A549 (cell line): ENCODE data around the gene INCA1. TPM values are rescaled to one million over a fixed set of nuclear protein-coding genes. Genes with fewer than 3 reads are reported as not detected.
A peak's percentile ranks its signal among the peaks of the same experiment; 100 is the strongest.

ENCODE experiments used
- ATAC-seq, 2 experiments: fragments of 200-7000 bp in 1 of 2; fragments of >200 bp in 1 of 2; cut with Nextera tagmentation in 1 of 2; cut with Tn5 transposase in 1 of 2; 3 replicates each; pipeline versions ENCODE4 v1.8.0 to v1.9.1; 2018 to 2020; ENCODE audit warnings: mild to moderate bottlenecking in 1 of 2, moderate library complexity in 1 of 2
- CTCF ChIA-PET: fragments of 300-600 bp; sonication (Branson Sonifier 250); formaldehyde crosslinking; extraction: SDS; loops from one replicate; lab custom pipeline; 2021; ENCODE audit warnings: antibody characterized with exemption, inconsistent platforms; lab: Yijun Ruan, JAX
- POLR2A ChIA-PET: fragments of 350-600 bp; formaldehyde crosslinking; extraction: SDS; loops from one replicate; lab custom pipeline; 2021; ENCODE audit warnings: antibody characterized with exemption, inconsistent platforms; lab: Yijun Ruan, JAX
- DNase-seq, 2 experiments: peaks; one replicate each; pipeline versions ENCODE4 v3.0.0 to v3.0.0-alpha.2; 2011 to 2016; ENCODE audit warnings: low read depth in 1 of 2, low spot score in 1 of 2
- FAIRE-seq: peaks from 2 replicates; lab custom pipeline; 2011; peaks lifted over from hg19 to GRCh38; lab: Jason Lieb, UNC
- H3K27ac ChIP-seq, 2 experiments: fragments of >200 bp; sonication (Bioruptor Twin); formaldehyde crosslinking; 3 replicates each; pipeline ENCODE4 v1.5.1; 2016 to 2017
- H3K4me1 ChIP-seq: fragments of >200 bp; sonication (Bioruptor Twin); formaldehyde crosslinking; 3 replicates; pipeline ENCODE4 v1.6.1; 2016
- H3K4me2 ChIP-seq: fragments of >200 bp; sonication (Bioruptor Twin); formaldehyde crosslinking; 3 replicates; pipeline ENCODE4 v1.6.1; 2016
- H3K4me3 ChIP-seq: fragments of >200 bp; sonication (Bioruptor Twin); formaldehyde crosslinking; 3 replicates; pipeline ENCODE4 v1.5.1; 2016
- H3K9me3 ChIP-seq: fragments of >200 bp; sonication (Bioruptor Twin); formaldehyde crosslinking; 3 replicates; pipeline ENCODE4 v1.6.1; 2016
- BHLHE40 ChIP-seq: IDR thresholded peaks from 2 replicates; pipeline ENCODE4 v1.6.1; 2012; ENCODE audit warnings: low read depth, low read length, inconsistent platforms
- CEBPB ChIP-seq, 2 experiments: fragments of >200 bp in 1 of 2; sonication (Bioruptor Twin) in 1 of 2; formaldehyde crosslinking in 1 of 2; IDR thresholded peaks; 2 replicates each; pipeline ENCODE4 v1.6.1; 2012 to 2016
- CHD2 ChIP-seq: fragments of 150-350 bp; IDR thresholded peaks from 2 replicates; pipeline ENCODE4 v1.6.1; 2014; ENCODE audit warnings: low read length; ENCODE audit not compliant: partially characterized antibody
- CHD4 ChIP-seq: fragments of 200-600 bp; sonication (generic); IDR thresholded peaks from 2 replicates; pipeline ENCODE4 v1.6.1; 2016; ENCODE audit warnings: antibody characterized with exemption, mild to moderate bottlenecking, borderline replicate concordance
- ESRRA ChIP-seq: fragments of 150-350 bp; IDR thresholded peaks from 2 replicates; pipeline ENCODE4 v1.6.1; 2014; ENCODE audit warnings: mild to moderate bottlenecking, low read length, borderline replicate concordance
- FOSB ChIP-seq: fragments of 250-450 bp; sonication (Bioruptor Pico); IDR thresholded peaks from 2 replicates; pipeline ENCODE4 v1.5.0; 2020; ENCODE audit warnings: mild to moderate bottlenecking, moderate library complexity
- FOSL2 ChIP-seq, 2 experiments: fragments of 450-650 bp in 1 of 2; fragments of >200 bp in 1 of 2; sonication (Bioruptor Twin) in 1 of 2; formaldehyde crosslinking; IDR thresholded peaks; 2 replicates each; pipeline versions ENCODE4 v1.5.0 to v1.6.1; 2016 to 2020; ENCODE audit warnings: mild to moderate bottlenecking in 1 of 2, moderate library complexity in 1 of 2
- FOXS1 ChIP-seq: fragments of 250-450 bp; sonication (Bioruptor Pico); IDR thresholded peaks from 2 replicates; pipeline ENCODE4 v1.5.0; 2020; ENCODE audit warnings: mild to moderate bottlenecking, moderate library complexity
- GATA3 ChIP-seq: IDR thresholded peaks from 2 replicates; pipeline ENCODE4 v1.6.1; 2012; ENCODE audit warnings: borderline replicate concordance
- HOXB5 ChIP-seq: fragments of 250-450 bp; sonication (Bioruptor Pico); IDR thresholded peaks from 2 replicates; pipeline ENCODE4 v1.5.0; 2020; ENCODE audit warnings: mild to moderate bottlenecking, moderate library complexity
- JUNB ChIP-seq: fragments of >200 bp; sonication (Bioruptor Twin); formaldehyde crosslinking; IDR thresholded peaks from 2 replicates; pipeline ENCODE4 v1.6.1; 2016
- KDM1A ChIP-seq: fragments of 200-600 bp; sonication (generic); IDR thresholded peaks from 2 replicates; pipeline ENCODE4 v1.6.1; 2016; ENCODE audit warnings: low read depth, mild to moderate bottlenecking
- KDM5A ChIP-seq: fragments of 200-600 bp; sonication (generic); IDR thresholded peaks from 2 replicates; pipeline ENCODE4 v1.6.1; 2016; ENCODE audit warnings: antibody characterized with exemption, mild to moderate bottlenecking
- MAZ ChIP-seq: fragments of 150-350 bp; IDR thresholded peaks from 2 replicates; pipeline ENCODE4 v1.6.1; 2014; ENCODE audit warnings: antibody characterized with exemption, low read depth, low read length, borderline replicate concordance
- NR3C1 ChIP-seq: fragments of >200 bp; sonication (Bioruptor Twin); formaldehyde crosslinking; IDR thresholded peaks from 3 replicates; pipeline ENCODE4 v1.6.1; 2017
- PHF8 ChIP-seq: fragments of 200-600 bp; sonication (generic); IDR thresholded peaks from 2 replicates; pipeline ENCODE4 v1.6.1; 2016; ENCODE audit warnings: low read depth, mild to moderate bottlenecking, antibody characterized with exemption, moderate library complexity, borderline replicate concordance
- TP53 ChIP-seq: fragments of 250-450 bp; sonication (Bioruptor Pico); IDR thresholded peaks from 2 replicates; pipeline ENCODE4 v1.5.0; 2021; ENCODE audit warnings: mild to moderate bottlenecking, moderate library complexity
- ZC3H11A ChIP-seq: fragments of 450-650 bp; IDR thresholded peaks from 2 replicates; pipeline ENCODE4 v1.6.1; 2014; ENCODE audit warnings: antibody characterized with exemption, mild to moderate bottlenecking
- ZNF302 ChIP-seq: fragments of 250-450 bp; sonication (Bioruptor Pico); IDR thresholded peaks from 2 replicates; pipeline ENCODE4 v1.9.0; 2021; ENCODE audit warnings: inconsistent platforms, mild to moderate bottlenecking, moderate library complexity
- ZSCAN20 ChIP-seq: fragments of 250-450 bp; sonication (Bioruptor Pico); IDR thresholded peaks from 2 replicates; pipeline ENCODE4 v1.8.0; 2022; ENCODE audit warnings: mild to moderate bottlenecking, moderate library complexity
- WGBS: methylation state at CpG from one replicate; pipeline ENCODE4 v1.1.6; 2017; ENCODE audit errors: missing lambda C conversion rate; 5-methylcytosine and 5-hydroxymethylcytosine counted together
- polyA plus RNA-seq, 4 experiments: library from polyadenylated mRNA; depleted of rRNA in 3 of 4; stranded (reverse); fragments of >200 nt; fragmentation: RNase III in 1 of 4; extraction: RNeasy Plus Mini Kit Qiagen cat#74134 plus additional on column Dnase treatment in 1 of 4; gene quantifications; 2 replicates in 3 of 4; 3 replicates in 1 of 4; pipeline ENCODE4 v1.2.3, GENCODE V29; 2011 to 2017
- TF ChIP-seq, protein P1 (sequence below): fragments of 200-600 bp; sonication (generic); IDR thresholded peaks from 2 replicates; pipeline ENCODE4 v1.6.1; 2016; ENCODE audit warnings: antibody characterized with exemption, mild to moderate bottlenecking, moderate library complexity
- TF ChIP-seq, protein P2 (sequence below): IDR thresholded peaks from 2 replicates; pipeline ENCODE4 v1.6.1; 2012
- TF ChIP-seq, protein P3 (sequence below): fragments of 150-350 bp; IDR thresholded peaks from 2 replicates; pipeline ENCODE4 v1.6.1; 2014; ENCODE audit warnings: low read depth, mild to moderate bottlenecking, low read length
- TF ChIP-seq, protein P4 (sequence below): fragments of >200 bp; sonication (Bioruptor Twin); formaldehyde crosslinking; IDR thresholded peaks from 3 replicates; pipeline ENCODE4 v1.5.1; 2016
- TF ChIP-seq, protein P5 (sequence below): fragments of >200 bp; sonication (Bioruptor Twin); formaldehyde crosslinking; IDR thresholded peaks from 2 replicates; pipeline ENCODE4 v1.6.1; 2016
- TF ChIP-seq, protein P6 (sequence below): fragments of >200 bp; sonication (Bioruptor Twin); formaldehyde crosslinking; IDR thresholded peaks from 3 replicates; pipeline ENCODE4 v1.6.1; 2016

INCA1 gene
- polyA plus RNA-seq, 2 of the 4 experiments (the other 2 are of a cell fraction): 0.66 to 1.1 TPM

DNA sequence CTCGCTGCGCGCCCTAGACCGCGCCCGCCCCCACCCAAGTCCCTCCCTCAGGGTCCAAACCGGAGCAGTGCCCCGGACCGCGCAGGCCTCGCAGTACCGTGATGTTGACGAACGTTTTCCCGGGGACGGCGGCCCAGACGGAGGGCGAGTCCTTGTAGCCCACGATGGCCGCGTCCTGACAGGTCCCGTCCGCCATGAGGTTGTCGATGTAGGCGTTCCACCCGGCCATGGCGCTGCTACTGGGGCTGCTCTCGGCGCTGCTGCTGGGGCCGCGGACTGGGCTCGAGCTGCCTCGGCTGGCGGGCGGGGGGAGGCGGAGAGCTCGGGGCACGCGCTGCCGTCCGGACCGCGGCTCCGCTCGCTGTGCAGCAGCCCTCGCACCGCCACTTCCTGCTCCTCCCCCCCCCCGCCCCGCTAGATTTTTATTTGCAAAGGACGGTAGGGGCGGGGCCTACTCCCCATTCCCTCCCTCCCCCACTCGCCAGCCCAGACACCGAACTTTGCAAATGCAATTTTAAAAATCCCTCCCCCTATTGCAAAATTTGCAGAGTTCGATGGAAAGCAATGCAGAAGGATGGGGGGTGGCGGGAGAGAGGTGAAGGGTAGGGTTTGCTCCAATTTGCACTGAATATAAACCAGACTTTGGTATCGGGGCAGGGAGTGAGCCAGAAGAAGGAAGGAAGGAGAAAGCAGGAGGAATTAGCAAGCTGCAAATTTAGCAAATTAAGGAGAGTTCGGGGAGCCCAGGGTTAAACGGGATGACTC lies 49.0 kb downstream of the INCA1 start, which contains the start of gene PFN1 (continued):
- TF ChIP-seq MAZ: peak; percentile 81; the same call in 1 of the 2 replicates
- TF ChIP-seq GATA3: no peak; the same call in 1 of the 2 replicates
- TF ChIP-seq FOSB: no peak
- no peak for TF ChIP-seq ZSCAN20 (CRISPR knock-in tag)
- TF ChIP-seq FOSL2 (IDR thresholded peaks at IDR 0.05): peak; percentile 25; the same call in 1 of the 2 replicates
- no peak; the same call in 1 of the 2 replicates for TF ChIP-seq FOSL2 (CRISPR knock-in tag; IDR thresholded peaks at IDR 0.05)
- TF ChIP-seq CEBPB (IDR thresholded peaks at IDR 0.05): peak; percentile 95 to 99
- no peak for TF ChIP-seq ZC3H11A
- TF ChIP-seq ZNF302 (CRISPR knock-in tag): no peak
- peak; percentile 52 for TF ChIP-seq CHD2
- TF ChIP-seq NR3C1: no peak
- TF ChIP-seq KDM5A: no peak
- TF ChIP-seq, all 56 proteins: peak for 16

DNA sequence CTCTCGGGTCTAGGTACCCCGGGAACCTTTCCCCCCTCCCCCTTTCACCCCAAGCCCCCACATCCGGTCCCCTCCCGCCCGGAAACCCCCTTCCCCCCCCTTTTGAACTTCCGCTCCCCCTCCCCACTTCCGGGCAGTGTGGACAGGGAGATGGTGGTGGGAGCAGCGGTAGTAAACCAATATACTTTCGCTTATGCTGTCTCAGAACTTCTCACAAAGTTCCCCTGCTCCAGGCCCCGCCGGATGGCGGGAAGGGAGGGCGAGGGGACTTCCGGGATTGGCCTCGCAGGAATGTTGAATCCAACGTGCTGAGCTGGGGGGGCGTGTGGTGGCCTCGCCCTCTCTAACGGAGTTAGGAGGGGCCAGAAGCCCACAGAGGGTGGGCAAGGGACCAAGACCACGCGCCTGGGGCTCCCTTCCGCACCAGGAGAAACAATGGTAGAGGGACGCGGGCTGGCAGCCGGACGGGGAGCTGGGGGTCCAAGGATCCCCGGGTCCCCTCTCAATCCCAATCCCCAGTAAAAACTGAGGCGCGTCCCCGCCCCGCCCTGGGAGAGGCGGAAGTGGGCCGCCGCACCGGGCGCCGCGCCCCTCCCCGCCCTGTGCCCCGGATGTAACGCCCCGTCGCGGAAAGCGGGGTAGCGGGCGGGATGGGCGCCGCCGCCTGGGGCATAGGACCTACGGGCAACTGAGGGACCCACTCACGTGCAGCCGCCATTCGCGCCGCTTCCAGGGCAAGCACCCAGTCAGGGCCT lies 49.7 kb downstream of the INCA1 start:
- peak in 1 of 2 experiments; percentile 32; a peak in 3 of 6 replicates for ATAC-seq
- 1% methylated on average over 34 of the region's 56 CpGs for WGBS
- Histone ChIP-seq H3K4me2 (peak overlapping the region; percentile 99), H3K4me1 (peaks cover 57% of the 10 kb centered on the region), H3K4me3 (peak overlapping the region; percentile 98), H3K9me3 (no peaks in the 10 kb centered on the region), H3K27ac (peak overlapping the region; percentile 99)
- CTCF ChIA-PET: interaction anchor here (1.0 to 1.9 kb wide), 4 partner anchors 20 to 49 kb away, joined by 3 to 7 read pairs (median 4); partner anchors contain the start of genes CAMTA2, INCA1 and SPAG7
- POLR2A ChIA-PET: interaction anchor here (0.9 to 5.3 kb wide), 5 partner anchors 8 to 158 kb away, joined by 3 to 68 read pairs (median 7); partner anchors contain the start of genes RNF167, SLC25A11 and SPAG7
- DNase-seq: peak; percentile 64 to 76
- FAIRE-seq: no peak
- TF ChIP-seq TP53 (CRISPR knock-in tag) (peak; percentile 88), FOXS1 (CRISPR knock-in tag) (no peak), CHD4 (no peak), GATA3 (no peak; the same call in 1 of the 2 replicates), KDM1A (no peak), CEBPB (IDR thresholded peaks at IDR 0.05) (no peak), ESRRA (no peak), JUNB (no peak), HOXB5 (CRISPR knock-in tag) (no peak; the same call in 1 of the 2 replicates), PHF8 (no peak; the same call in 1 of the 2 replicates), BHLHE40 (no peak)
- TF ChIP-seq, protein P1, sequence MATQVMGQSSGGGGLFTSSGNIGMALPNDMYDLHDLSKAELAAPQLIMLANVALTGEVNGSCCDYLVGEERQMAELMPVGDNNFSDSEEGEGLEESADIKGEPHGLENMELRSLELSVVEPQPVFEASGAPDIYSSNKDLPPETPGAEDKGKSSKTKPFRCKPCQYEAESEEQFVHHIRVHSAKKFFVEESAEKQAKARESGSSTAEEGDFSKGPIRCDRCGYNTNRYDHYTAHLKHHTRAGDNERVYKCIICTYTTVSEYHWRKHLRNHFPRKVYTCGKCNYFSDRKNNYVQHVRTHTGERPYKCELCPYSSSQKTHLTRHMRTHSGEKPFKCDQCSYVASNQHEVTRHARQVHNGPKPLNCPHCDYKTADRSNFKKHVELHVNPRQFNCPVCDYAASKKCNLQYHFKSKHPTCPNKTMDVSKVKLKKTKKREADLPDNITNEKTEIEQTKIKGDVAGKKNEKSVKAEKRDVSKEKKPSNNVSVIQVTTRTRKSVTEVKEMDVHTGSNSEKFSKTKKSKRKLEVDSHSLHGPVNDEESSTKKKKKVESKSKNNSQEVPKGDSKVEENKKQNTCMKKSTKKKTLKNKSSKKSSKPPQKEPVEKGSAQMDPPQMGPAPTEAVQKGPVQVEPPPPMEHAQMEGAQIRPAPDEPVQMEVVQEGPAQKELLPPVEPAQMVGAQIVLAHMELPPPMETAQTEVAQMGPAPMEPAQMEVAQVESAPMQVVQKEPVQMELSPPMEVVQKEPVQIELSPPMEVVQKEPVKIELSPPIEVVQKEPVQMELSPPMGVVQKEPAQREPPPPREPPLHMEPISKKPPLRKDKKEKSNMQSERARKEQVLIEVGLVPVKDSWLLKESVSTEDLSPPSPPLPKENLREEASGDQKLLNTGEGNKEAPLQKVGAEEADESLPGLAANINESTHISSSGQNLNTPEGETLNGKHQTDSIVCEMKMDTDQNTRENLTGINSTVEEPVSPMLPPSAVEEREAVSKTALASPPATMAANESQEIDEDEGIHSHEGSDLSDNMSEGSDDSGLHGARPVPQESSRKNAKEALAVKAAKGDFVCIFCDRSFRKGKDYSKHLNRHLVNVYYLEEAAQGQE: no peak
- TF ChIP-seq, protein P2, sequence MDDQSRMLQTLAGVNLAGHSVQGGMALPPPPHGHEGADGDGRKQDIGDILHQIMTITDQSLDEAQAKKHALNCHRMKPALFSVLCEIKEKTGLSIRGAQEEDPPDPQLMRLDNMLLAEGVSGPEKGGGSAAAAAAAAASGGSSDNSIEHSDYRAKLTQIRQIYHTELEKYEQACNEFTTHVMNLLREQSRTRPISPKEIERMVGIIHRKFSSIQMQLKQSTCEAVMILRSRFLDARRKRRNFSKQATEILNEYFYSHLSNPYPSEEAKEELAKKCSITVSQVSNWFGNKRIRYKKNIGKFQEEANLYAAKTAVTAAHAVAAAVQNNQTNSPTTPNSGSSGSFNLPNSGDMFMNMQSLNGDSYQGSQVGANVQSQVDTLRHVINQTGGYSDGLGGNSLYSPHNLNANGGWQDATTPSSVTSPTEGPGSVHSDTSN: no peak; the same call in 1 of the 2 replicates
- TF ChIP-seq, protein P3, sequence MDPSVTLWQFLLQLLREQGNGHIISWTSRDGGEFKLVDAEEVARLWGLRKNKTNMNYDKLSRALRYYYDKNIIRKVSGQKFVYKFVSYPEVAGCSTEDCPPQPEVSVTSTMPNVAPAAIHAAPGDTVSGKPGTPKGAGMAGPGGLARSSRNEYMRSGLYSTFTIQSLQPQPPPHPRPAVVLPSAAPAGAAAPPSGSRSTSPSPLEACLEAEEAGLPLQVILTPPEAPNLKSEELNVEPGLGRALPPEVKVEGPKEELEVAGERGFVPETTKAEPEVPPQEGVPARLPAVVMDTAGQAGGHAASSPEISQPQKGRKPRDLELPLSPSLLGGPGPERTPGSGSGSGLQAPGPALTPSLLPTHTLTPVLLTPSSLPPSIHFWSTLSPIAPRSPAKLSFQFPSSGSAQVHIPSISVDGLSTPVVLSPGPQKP: 0 out of 2 replicates have a peak, but pooled peaks have one; percentile 70
- TF ChIP-seq, protein P4, sequence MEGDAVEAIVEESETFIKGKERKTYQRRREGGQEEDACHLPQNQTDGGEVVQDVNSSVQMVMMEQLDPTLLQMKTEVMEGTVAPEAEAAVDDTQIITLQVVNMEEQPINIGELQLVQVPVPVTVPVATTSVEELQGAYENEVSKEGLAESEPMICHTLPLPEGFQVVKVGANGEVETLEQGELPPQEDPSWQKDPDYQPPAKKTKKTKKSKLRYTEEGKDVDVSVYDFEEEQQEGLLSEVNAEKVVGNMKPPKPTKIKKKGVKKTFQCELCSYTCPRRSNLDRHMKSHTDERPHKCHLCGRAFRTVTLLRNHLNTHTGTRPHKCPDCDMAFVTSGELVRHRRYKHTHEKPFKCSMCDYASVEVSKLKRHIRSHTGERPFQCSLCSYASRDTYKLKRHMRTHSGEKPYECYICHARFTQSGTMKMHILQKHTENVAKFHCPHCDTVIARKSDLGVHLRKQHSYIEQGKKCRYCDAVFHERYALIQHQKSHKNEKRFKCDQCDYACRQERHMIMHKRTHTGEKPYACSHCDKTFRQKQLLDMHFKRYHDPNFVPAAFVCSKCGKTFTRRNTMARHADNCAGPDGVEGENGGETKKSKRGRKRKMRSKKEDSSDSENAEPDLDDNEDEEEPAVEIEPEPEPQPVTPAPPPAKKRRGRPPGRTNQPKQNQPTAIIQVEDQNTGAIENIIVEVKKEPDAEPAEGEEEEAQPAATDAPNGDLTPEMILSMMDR: no peak
- TF ChIP-seq, protein P5, sequence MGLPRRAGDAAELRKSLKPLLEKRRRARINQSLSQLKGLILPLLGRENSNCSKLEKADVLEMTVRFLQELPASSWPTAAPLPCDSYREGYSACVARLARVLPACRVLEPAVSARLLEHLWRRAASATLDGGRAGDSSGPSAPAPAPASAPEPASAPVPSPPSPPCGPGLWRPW: no peak
- TF ChIP-seq, protein P6, sequence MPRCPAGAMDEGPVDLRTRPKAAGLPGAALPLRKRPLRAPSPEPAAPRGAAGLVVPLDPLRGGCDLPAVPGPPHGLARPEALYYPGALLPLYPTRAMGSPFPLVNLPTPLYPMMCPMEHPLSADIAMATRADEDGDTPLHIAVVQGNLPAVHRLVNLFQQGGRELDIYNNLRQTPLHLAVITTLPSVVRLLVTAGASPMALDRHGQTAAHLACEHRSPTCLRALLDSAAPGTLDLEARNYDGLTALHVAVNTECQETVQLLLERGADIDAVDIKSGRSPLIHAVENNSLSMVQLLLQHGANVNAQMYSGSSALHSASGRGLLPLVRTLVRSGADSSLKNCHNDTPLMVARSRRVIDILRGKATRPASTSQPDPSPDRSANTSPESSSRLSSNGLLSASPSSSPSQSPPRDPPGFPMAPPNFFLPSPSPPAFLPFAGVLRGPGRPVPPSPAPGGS: peak; percentile 27; the same call in 1 of the 3 replicates
